Measurements from ENCODE around the gene ZNF333.
"Not testable (repeated sequence)": the region's sequence is repeated elsewhere in the genome, so short reads cannot be mapped to it uniquely, and the experiment has no call there.

- not testable (repeated sequence) for TF ChIP-seq POLR2A, POLR2AphosphoS5 (IDR thresholded peaks at IDR 0.05)
- TF ChIP-seq, protein P1, sequence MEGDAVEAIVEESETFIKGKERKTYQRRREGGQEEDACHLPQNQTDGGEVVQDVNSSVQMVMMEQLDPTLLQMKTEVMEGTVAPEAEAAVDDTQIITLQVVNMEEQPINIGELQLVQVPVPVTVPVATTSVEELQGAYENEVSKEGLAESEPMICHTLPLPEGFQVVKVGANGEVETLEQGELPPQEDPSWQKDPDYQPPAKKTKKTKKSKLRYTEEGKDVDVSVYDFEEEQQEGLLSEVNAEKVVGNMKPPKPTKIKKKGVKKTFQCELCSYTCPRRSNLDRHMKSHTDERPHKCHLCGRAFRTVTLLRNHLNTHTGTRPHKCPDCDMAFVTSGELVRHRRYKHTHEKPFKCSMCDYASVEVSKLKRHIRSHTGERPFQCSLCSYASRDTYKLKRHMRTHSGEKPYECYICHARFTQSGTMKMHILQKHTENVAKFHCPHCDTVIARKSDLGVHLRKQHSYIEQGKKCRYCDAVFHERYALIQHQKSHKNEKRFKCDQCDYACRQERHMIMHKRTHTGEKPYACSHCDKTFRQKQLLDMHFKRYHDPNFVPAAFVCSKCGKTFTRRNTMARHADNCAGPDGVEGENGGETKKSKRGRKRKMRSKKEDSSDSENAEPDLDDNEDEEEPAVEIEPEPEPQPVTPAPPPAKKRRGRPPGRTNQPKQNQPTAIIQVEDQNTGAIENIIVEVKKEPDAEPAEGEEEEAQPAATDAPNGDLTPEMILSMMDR (IDR thresholded peaks at IDR 0.05): not testable (repeated sequence)
Observed at GRCh38 chr19:14777645-14778044, 87.8 kb downstream of the ZNF333 start.
